Activated naive CD4-positive, alpha-beta T cell treated with anti-CD3 and anti-CD28 coated beads, Interleukin-2, amount 50 U/mL, for 72 hours (primary cell): ENCODE data around the gene FAU. TPM values are rescaled to one million over a fixed set of nuclear protein-coding genes. Genes with fewer than 3 reads are reported as not detected.
"Not testable (repeated sequence)": the region's sequence is repeated elsewhere in the genome, so short reads cannot be mapped to it uniquely, and the experiment has no call there.

Source experiments
- ATAC-seq, 2 donors: fragments of 150-1000 bp; cut with Tn5 transposase; 2 replicates each; pipeline ENCODE4 v1.10.0; 2021; ENCODE audit warnings: mild to moderate bottlenecking in 2 of 2, moderate library complexity in 2 of 2
- DNase-seq, 2 donors: peaks; one replicate each; pipeline ENCODE4 v3.0.0; 2021 to 2022; ENCODE audit warnings: low spot score in 2 of 2
- H3K27ac Mint-ChIP-seq, 2 donors: one replicate each; pipeline ENCODE4 v1.8.0; 2022; ENCODE audit warnings: mild to moderate bottlenecking in 2 of 2, mixed read lengths in 2 of 2
- H3K36me3 Mint-ChIP-seq, 2 donors: one replicate each; pipeline ENCODE4 v1.8.0; 2022; ENCODE audit warnings: mixed read lengths in 2 of 2
- H3K9me3 Mint-ChIP-seq, 2 donors: one replicate each; pipeline ENCODE4 v1.8.0; 2022; ENCODE audit warnings: mixed read lengths in 2 of 2
- total RNA-seq, 2 donors: library from RNA; stranded (reverse); gene quantifications; one replicate each; pipeline ENCODE4 v1.2.3, GENCODE V29; 2022

The FAU gene
- total RNA-seq, 2 donors from 2014 or later, result 983 to 1,040 TPM

DNA sequence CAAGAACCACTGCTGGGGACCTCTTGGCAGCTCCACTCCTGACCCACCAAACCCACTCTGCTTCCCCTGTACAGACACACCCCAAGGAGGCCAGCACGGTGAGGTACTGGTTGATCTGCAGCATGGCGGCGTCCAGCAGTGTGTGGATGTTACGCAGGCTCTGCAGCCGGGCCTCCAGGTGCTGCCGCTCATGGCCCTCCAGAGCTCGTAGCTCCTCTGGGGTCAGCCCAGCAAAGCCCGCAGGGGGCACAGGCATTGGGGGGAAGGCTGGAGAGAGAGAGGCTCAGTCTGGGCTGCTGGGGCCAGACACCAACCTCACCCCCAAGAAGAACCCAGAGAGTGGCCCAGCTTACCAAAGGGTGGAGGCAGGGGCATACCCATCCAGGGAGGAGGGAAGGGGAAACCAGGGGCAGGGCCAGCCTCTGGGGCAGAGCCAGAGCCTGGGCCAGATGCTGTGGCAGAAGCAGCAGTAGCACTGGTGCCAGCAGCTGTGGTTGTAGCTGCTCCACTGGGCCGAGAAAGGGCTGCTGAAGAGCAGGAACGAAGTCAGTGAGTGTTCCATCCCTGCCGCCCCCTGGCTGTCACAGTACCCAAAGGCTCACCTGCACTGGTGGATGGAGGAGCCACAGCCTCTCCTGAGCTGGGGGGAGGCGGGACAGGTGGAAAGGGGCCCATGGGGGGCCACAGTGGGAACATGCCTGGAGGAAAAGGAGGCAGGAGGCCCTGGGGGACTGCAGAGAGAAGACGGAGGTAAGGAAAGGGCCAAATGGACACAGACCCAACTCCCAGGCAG is 7.9 kb upstream of the FAU start:
- H3K27ac Mint-ChIP-seq, result no peak overlapping the region
- ATAC-seq (no peak), DNase-seq (peak in 1 of 2 donors; percentile 51)
- H3K36me3 Mint-ChIP-seq, result peaks cover 9 to 10% of the 10 kb centered on the region in 2 donors
- no peaks in the 10 kb centered on the region for H3K9me3 Mint-ChIP-seq

GRCh38 chr11:65128182-65129145 is 6.5 kb upstream of the FAU start:
- Mint-ChIP-seq H3K9me3 (no peaks in the 10 kb centered on the region), H3K27ac (peak overlapping the region; percentile 37 to 41), H3K36me3 (peaks cover 8 to 9% of the 10 kb centered on the region in 2 donors)
- DNase-seq (peak in 1 of 2 donors; percentile 49), ATAC-seq (no peak)

DNA sequence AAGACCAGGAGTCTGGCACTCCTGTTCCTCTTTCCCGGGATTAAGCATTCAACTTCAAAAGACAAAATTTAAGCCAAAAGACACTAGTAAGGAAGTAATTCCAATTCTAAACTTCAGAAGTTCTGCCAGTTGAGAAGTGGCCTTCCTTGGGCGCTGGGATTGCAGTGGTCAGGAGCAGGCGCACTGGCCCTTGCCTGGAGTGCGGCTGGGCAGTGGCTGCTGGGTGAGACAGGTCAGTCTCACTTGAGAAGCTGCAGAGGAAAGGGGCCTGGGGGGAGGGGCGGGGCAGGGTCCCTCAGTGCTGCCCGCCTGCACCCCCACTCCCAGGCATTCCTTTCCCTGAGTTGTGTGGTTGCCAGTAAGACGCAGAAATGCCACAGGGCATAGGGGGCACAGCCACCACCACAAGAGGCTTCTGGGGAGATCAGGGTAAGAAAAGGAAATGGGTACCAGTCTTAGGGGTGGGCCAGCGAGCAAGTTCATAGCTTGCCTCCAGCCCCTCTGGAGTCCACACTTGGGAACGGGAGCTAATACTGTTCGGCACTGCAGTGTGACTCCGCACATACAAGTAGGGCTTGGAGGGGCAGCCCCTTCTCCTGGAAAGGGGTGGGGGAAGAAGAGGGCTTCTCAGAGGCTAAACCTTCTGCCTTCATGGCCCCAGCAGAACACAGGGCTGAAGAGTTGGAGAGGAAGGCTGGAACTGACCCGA is 5.7 kb upstream of the FAU start:
- Mint-ChIP-seq H3K27ac (peak overlapping the region; percentile 29 to 41), H3K9me3 (no peaks in the 10 kb centered on the region), H3K36me3 (peaks cover 6% of the 10 kb centered on the region in 2 donors)
- peak in 1 of 2 donors; percentile 33 for DNase-seq
- ATAC-seq, result no peak

DNA sequence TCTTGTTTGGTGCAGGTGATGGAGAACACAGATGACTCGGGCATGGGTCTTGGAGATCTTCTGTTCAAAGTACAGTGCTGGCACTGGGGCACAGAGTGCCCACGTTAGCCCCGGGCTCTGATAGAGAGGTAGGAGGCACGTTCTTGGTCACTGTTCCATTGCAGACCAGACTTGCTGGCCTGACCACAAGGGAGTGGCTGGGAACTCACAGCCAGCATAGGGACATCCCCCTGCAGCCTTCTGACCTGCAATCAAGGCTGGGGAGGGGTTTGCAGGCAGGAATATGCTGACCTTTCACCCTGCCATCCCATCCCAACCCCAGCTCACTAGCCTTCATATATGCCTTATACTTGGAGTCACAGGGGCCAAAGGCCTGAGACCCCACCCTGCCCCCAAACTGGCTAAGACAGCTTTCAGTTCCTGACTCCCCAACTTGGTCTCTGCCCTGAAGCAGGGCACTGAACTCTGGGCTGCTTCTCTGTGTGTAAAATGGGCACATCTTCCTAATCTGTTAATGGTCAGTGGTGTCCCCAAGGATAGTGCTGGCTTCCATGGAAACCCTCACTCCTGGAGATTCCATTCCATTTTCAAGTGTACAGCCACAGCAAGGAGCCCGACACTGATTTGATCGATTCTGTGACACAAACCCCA is 4.8 kb upstream of the FAU start:
- H3K27ac Mint-ChIP-seq, result no peak overlapping the region
- peaks cover 13 to 14% of the 10 kb centered on the region in 2 donors for H3K36me3 Mint-ChIP-seq
- no peak for ATAC-seq
- DNase-seq, result peak in 1 of 2 donors; percentile 50
- H3K9me3 Mint-ChIP-seq, result no peaks in the 10 kb centered on the region

DNA sequence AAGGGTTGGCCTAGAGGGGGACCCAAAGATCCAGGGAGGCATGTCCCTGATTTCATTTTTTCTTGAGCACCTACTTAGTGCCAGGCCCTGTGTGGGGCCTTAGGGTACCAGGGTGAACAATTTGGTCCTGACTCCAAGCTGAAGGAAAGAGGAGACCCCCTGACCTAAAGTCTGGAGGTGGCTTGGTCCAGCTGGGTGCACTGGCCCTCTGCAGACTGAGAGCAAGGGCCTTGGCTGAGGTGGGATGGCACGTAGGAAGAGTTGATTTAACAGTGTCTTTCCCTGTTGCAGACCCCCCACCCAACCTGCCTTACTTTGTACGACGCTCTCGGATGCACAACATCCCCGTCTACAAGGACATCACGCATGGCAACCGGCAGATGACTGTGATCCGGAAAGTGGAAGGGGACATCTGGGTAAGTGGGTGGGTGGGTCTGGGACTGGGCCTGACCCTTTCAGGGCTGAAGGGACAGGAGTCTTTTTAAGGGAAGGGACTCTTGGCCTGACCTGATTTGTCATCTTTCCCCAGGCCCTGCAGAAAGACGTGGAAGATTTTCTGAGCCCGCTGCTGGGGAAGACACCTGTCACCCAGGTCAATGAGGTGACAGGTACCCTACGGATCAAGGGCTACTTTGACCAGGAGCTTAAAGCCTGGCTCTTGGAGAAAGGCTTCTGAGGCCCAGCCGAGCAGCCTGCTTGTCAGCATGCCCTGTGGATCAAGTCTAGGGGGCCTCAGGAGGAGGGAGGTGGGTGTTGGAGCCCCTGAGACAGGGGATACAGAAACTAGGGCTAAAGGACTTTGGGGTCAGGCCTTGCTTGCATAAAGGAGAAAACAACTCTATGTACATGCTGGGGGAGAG is 3.5 kb upstream of the FAU start:
- DNase-seq (peak in 1 of 2 donors; percentile 50), ATAC-seq (no peak)

DNA sequence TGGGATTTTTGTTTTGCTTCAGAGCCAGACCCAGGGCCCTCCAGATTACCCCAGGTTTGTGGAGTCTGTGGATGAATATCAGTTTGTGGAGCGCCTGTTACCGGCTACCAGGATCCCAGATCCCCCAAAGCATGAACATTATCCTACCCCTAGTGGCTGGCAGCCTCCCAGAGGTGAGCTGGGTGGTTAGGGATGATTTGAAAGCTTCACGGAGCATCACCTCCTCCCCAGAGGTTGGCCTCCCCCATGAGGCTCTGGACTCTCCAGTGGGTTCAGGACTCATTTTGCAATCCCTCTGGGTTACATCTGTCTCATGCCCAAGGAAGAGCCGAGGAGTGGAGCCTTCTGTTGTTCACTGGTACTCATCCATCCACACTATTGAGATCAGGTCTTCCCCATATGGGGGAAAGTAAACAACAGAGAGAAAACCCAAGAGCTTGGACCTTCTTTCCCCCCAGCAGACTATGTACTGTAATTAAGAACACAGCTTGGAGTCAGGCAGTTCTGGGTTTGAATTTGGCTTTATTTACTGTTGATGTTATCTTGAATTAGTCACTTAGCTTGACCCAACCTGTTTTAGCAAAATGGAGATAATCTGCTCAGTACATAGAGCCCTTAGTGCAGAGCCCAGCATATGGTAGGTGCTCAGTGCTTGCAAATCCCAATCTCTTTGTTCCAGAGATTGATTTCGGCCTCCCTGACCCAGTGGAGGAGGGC is 2.7 kb upstream of the FAU start:
- peak in 1 of 2 donors; percentile 46 for DNase-seq
- Mint-ChIP-seq H3K9me3 (no peaks in the 10 kb centered on the region), H3K36me3 (peaks cover 31 to 34% of the 10 kb centered on the region in 2 donors), H3K27ac (peak overlapping the region; percentile 24 to 77)
- ATAC-seq, result no peak

More for the DNA sequence above, 3.5 kb upstream of the FAU start:
- H3K27ac Mint-ChIP-seq, result no peak overlapping the region
- peaks cover 27% of the 10 kb centered on the region in 2 donors for H3K36me3 Mint-ChIP-seq
- no peaks in the 10 kb centered on the region for H3K9me3 Mint-ChIP-seq

DNA sequence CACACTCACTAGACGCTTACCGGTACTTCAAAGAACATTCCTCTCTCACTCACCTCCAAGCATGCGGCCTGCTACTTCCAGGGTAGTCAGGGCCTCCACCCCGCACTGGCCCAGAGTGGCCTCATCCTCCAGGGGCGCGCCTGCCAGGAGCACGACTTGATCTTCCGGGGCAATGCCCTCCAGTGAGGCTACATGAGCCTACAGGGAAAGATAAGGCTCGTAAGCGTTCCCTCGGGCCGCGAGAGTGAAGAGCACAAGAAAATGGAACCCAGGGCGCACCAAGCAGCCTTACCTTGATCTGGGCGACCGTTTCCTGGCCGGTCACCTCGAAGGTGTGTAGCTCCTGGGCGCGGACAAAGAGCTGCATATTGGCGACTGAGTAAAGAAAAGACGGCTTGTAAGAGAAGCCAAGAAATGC is 478 bp downstream of the FAU start:
- DNase-seq, result peak in 1 of 2 donors; percentile 36

GRCh38 chr11:65120831-65121230 is 1.1 kb downstream of the FAU start:
- Mint-ChIP-seq H3K9me3 (no peaks in the 10 kb centered on the region), H3K27ac (peak overlapping the region; percentile 99 to 100), H3K36me3 (peaks cover 31 to 38% of the 10 kb centered on the region in 2 donors)
- DNase-seq (no peak), ATAC-seq (no peak)

More for the DNA sequence above, 478 bp downstream of the FAU start:
- Mint-ChIP-seq H3K9me3 (no peaks in the 10 kb centered on the region), H3K36me3 (peaks cover 31 to 38% of the 10 kb centered on the region in 2 donors), H3K27ac (peak overlapping the region; percentile 99 to 100)
- no peak for ATAC-seq

- DNase-seq (no peak), ATAC-seq (no peak)
- peaks cover 31 to 38% of the 10 kb centered on the region in 2 donors for H3K36me3 Mint-ChIP-seq
- H3K9me3 Mint-ChIP-seq, result no peaks in the 10 kb centered on the region
- peak overlapping the region; percentile 2 to 99 for H3K27ac Mint-ChIP-seq
Observed at GRCh38 chr11:65119670-65119995, 2.3 kb downstream of the FAU start.

DNA sequence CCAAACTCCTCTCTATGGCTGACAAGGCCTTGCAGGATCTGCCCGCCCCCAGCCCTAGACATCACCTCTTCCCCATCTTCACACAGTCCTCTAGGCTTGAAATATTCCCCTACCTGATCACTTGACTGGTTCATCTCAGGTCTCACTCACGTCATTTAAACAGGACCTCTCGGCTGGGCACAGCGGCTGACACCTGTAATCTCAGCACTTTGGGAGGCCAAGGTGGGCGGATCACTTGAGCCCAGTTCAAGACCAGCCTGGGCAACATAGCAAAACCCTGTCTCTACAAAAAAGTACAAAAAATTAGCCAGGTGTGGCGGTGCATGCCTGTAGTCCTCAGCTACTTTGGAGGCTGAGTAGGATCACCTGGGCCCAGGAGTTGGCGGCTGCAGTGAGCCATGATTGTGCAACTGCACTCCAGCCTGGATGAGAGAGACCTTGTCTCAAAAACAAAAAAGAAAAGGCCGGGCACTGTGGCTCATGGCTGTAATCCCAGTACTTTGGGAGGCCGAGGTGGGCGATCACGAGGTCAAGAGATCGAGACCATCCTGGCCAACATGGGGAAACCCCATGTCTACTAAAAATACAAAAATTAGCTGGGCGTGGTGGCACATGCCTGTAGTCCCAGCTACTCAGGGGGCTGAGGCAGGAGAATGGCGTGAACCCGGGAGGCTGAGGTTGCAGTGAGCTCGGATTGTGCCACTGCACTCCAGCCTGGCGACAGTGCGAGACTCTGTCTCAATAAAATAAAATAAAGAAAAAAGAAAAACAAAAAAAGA is 2.9 kb downstream of the FAU start:
- not testable (repeated sequence) for ATAC-seq, H3K9me3 Mint-ChIP-seq
- Mint-ChIP-seq H3K27ac (peak overlapping the region; percentile 90 to 99), H3K36me3 (peaks cover 26 to 33% of the 10 kb centered on the region in 2 donors)
- peak in 1 of 2 donors; percentile 39 for DNase-seq

DNA sequence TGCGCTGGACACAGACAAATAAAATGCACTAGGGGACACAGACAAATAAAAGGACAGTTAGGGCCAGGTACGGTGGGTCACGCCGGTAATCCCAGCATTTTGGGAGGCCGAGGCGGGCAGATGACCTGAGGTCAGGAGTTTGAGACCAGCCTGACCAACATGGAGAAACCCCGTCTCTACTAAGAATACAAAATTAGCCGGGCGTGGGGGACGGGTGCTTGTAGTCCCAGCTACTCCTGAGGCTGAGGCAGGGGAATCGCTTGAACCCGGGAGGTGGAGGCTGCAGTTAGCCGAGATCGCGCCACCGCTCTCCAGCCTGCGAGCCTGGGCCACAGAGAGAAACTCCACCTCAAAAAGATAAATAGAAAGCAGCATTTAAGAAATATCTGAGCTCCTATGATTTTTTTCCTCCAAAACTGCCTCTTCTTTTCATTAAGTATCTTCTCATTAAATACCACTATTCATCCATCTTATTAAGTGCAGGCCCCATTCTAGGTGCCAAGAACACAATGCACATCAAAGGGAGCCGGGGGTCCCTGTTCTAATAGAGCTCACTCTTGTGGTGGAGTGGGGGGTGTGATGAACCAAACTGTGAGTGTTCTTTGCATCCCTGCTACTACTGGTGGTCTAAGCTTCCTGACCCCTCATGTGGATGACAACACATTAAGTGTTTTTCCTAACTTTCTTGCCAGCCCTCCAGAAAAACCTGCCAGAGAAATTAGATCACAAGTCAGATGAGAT is 3.7 kb downstream of the FAU start:
- Mint-ChIP-seq H3K27ac (peak overlapping the region; percentile 94 to 99), H3K9me3 (no peaks in the 10 kb centered on the region), H3K36me3 (peaks cover 25 to 32% of the 10 kb centered on the region in 2 donors)
- ATAC-seq (no peak), DNase-seq (peak in 1 of 2 donors; percentile 65)

- ATAC-seq (peak; percentile 65 to 71), DNase-seq (peak; percentile 100)
- Mint-ChIP-seq H3K36me3 (peaks cover 24 to 32% of the 10 kb centered on the region in 2 donors), H3K27ac (peak within 1 kb of the TSS; percentile 98 to 99), H3K9me3 (no peaks in the 10 kb centered on the region)
Observed at GRCh38 chr11:65117206-65118096, 4.5 kb downstream of the FAU start, which contains the start of gene ZNHIT2. TSS of gene ZNHIT2 (minus strand) at chr11:65117701. CDS start at chr11:65117653, 48 bp downstream.
